Endodermal cell (in vitro differentiated cells): ENCODE results near the gene GRK6. TPM values are rescaled to one million over a fixed set of nuclear protein-coding genes. Genes with fewer than 3 reads are reported as not detected.
A peak's percentile ranks its signal among the peaks of the same experiment; 100 is the strongest.

ENCODE experiments used
- DNase-seq: peaks from one replicate; pipeline ENCODE4 v3.0.0-alpha.2; 2017
- H3K27ac ChIP-seq: 2 replicates; pipeline ENCODE4 v1.5.1; 2013; ENCODE audit warnings: mild to moderate bottlenecking, low read depth, low read length, moderate library complexity
- H3K27me3 ChIP-seq: 2 replicates; pipeline ENCODE4 v1.6.1; 2013; ENCODE audit warnings: mild to moderate bottlenecking, low read length, moderate library complexity; ENCODE audit not compliant: insufficient read depth, control insufficient read depth, poor library complexity, severe bottlenecking
- H3K36me3 ChIP-seq: 2 replicates; pipeline ENCODE4 v1.7.0; 2013; ENCODE audit warnings: mild to moderate bottlenecking, low read length, moderate library complexity; ENCODE audit not compliant: control insufficient read depth, insufficient read depth
- H3K4me1 ChIP-seq: one replicate; pipeline ENCODE4 v1.7.0; 2013; ENCODE audit warnings: low read length; ENCODE audit not compliant: control insufficient read depth, insufficient read depth
- H3K4me3 ChIP-seq: 2 replicates; pipeline ENCODE4 v1.5.1; 2013; ENCODE audit warnings: mild to moderate bottlenecking, low read length, moderate library complexity
- H3K9ac ChIP-seq: 2 replicates; pipeline ENCODE4 v1.6.1; 2013; ENCODE audit warnings: mild to moderate bottlenecking, low read length, moderate library complexity; ENCODE audit not compliant: poor library complexity, severe bottlenecking; ENCODE audit errors: extremely low read depth
- H3K9me3 ChIP-seq: 2 replicates; pipeline ENCODE4 v1.6.1; 2013; ENCODE audit warnings: mild to moderate bottlenecking, low read length, moderate library complexity; ENCODE audit not compliant: control insufficient read depth
- H3K27ac Mint-ChIP-seq: 2 replicates; pipeline ENCODE4 v1.8.0; 2020; ENCODE audit warnings: mixed read lengths
- H3K27me3 Mint-ChIP-seq: 2 replicates; pipeline ENCODE4 v1.8.0; 2021; ENCODE audit warnings: mild to moderate bottlenecking, mixed read lengths; ENCODE audit not compliant: insufficient read depth
- H3K36me3 Mint-ChIP-seq: 2 replicates; pipeline ENCODE4 v1.8.0; 2020; ENCODE audit warnings: low read depth, mixed read lengths
- H3K4me1 Mint-ChIP-seq: 2 replicates; pipeline ENCODE4 v1.8.0; 2020; ENCODE audit warnings: mixed read lengths
- H3K4me3 Mint-ChIP-seq: 2 replicates; pipeline ENCODE4 v1.8.0; 2020; ENCODE audit warnings: mild to moderate bottlenecking, moderate library complexity, mixed read lengths
- H3K9me3 Mint-ChIP-seq: 2 replicates; pipeline ENCODE4 v1.8.0; 2020; ENCODE audit warnings: mild to moderate bottlenecking, mixed read lengths
- WGBS, 2 experiments: methylation state at CpG; one replicate each; pipeline versions ENCODE4 v1.1.5 to v1.1.7; 2013; ENCODE audit warnings: missing lambda C conversion rate in 2 of 2, mixed read lengths in 1 of 2; ENCODE audit not compliant: insufficient coverage in 1 of 2, insufficient read length in 1 of 2; 5-methylcytosine and 5-hydroxymethylcytosine counted together
- total RNA-seq, 2 donors: library from RNA; stranded (reverse); fragmentation: NEBNext Ultra II Directional in 1 of 2; extraction: Animal tissue kit (Norgen Biotek cat#: 25700) in 1 of 2; gene quantifications; 2 replicates in 1 of 2; 3 replicates in 1 of 2; pipeline ENCODE4 v1.2.1, GENCODE V29; 2021
- TF ChIP-seq, protein P1 (sequence below): fragments of 200-600 bp; sonication (generic); conservative IDR thresholded peaks from 2 replicates; pipeline ENCODE4 v1.5.0; 2021; ENCODE audit warnings: antibody characterized with exemption, mild to moderate bottlenecking

The GRK6 gene
- total RNA-seq, 2 donors from 2014 or later, result 51.6 to 66.8 TPM

DNA sequence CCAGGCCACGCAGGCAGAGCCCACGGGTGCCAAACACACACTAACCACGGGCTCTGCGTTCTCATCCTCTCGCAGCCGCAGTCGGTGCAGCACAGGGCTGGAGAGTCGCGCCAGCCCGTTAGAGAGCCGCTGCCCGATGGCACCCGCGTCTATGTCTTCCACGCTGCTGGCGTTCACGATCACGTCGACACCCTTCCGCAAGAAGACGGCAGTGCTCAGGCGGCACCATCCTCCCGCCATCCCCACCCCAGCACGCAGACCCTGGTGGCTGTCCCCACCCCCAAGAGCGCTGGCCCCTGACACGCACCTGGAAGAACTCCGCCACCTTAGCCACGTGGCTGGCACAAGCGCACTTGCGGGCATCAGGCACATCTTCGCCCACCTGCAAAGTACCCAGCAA lies 41.0 kb downstream of the GRK6 start:
- TF ChIP-seq, protein P1, sequence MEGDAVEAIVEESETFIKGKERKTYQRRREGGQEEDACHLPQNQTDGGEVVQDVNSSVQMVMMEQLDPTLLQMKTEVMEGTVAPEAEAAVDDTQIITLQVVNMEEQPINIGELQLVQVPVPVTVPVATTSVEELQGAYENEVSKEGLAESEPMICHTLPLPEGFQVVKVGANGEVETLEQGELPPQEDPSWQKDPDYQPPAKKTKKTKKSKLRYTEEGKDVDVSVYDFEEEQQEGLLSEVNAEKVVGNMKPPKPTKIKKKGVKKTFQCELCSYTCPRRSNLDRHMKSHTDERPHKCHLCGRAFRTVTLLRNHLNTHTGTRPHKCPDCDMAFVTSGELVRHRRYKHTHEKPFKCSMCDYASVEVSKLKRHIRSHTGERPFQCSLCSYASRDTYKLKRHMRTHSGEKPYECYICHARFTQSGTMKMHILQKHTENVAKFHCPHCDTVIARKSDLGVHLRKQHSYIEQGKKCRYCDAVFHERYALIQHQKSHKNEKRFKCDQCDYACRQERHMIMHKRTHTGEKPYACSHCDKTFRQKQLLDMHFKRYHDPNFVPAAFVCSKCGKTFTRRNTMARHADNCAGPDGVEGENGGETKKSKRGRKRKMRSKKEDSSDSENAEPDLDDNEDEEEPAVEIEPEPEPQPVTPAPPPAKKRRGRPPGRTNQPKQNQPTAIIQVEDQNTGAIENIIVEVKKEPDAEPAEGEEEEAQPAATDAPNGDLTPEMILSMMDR, result no peak
- Histone ChIP-seq H3K4me3 (no peak overlapping the region), H3K9me3 (peaks cover 14% of the 10 kb centered on the region), H3K4me1 (peaks cover 24% of the 10 kb centered on the region), H3K36me3 (peaks cover 89% of the 10 kb centered on the region), H3K27me3 (no peaks in the 10 kb centered on the region), H3K27ac (no peak overlapping the region), H3K9ac (no peak overlapping the region)
- 95 to 96% methylated on average over 13 to 31 of the region's 31 CpGs for WGBS, 2 experiments
- Mint-ChIP-seq H3K4me1 (peaks cover 18% of the 10 kb centered on the region), H3K9me3 (peaks cover 10% of the 10 kb centered on the region), H3K27ac (no peak overlapping the region), H3K4me3 (no peak overlapping the region), H3K27me3 (no peaks in the 10 kb centered on the region), H3K36me3 (peaks cover 80% of the 10 kb centered on the region)
- no peak for DNase-seq

DNA sequence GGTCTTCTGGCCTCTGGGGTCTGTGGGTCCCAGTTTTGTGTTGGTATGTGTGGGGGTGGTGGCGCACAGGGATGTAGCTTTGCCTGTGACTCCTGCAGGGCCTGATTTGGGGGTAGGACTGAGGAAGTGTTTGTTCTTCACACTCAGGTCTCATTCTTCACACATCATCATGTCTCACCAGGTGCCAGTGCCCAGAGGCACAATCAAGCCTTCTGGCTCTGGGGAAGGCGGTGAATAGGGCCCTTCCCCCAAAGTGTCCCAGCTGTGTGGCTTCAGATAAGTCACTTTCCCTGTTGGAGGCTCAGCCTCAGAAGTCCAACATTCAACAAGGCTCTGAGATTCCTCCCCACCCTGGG lies 41.8 kb downstream of the GRK6 start:
- peaks cover 80% of the 10 kb centered on the region for H3K36me3 ChIP-seq
- peaks cover 24% of the 10 kb centered on the region for H3K4me1 ChIP-seq
- Mint-ChIP-seq H3K27me3 (no peaks in the 10 kb centered on the region), H3K27ac (peak overlapping the region; percentile 87), H3K4me3 (no peak overlapping the region), H3K4me1 (peaks cover 18% of the 10 kb centered on the region), H3K9me3 (peaks cover 10% of the 10 kb centered on the region), H3K36me3 (peaks cover 71% of the 10 kb centered on the region)
- peak overlapping the region; percentile 85 for H3K27ac ChIP-seq
- H3K4me3 ChIP-seq, result no peak overlapping the region
- no peak for DNase-seq
- TF ChIP-seq, protein P1, result no peak
- 89% methylated on average over 2 of the region's 2 CpGs; no CpG with 5 or more reads in 1 of the 2 experiments for WGBS, 2 experiments
- H3K9ac ChIP-seq, result no peak overlapping the region
- peaks cover 14% of the 10 kb centered on the region for H3K9me3 ChIP-seq
- no peaks in the 10 kb centered on the region for H3K27me3 ChIP-seq

DNA sequence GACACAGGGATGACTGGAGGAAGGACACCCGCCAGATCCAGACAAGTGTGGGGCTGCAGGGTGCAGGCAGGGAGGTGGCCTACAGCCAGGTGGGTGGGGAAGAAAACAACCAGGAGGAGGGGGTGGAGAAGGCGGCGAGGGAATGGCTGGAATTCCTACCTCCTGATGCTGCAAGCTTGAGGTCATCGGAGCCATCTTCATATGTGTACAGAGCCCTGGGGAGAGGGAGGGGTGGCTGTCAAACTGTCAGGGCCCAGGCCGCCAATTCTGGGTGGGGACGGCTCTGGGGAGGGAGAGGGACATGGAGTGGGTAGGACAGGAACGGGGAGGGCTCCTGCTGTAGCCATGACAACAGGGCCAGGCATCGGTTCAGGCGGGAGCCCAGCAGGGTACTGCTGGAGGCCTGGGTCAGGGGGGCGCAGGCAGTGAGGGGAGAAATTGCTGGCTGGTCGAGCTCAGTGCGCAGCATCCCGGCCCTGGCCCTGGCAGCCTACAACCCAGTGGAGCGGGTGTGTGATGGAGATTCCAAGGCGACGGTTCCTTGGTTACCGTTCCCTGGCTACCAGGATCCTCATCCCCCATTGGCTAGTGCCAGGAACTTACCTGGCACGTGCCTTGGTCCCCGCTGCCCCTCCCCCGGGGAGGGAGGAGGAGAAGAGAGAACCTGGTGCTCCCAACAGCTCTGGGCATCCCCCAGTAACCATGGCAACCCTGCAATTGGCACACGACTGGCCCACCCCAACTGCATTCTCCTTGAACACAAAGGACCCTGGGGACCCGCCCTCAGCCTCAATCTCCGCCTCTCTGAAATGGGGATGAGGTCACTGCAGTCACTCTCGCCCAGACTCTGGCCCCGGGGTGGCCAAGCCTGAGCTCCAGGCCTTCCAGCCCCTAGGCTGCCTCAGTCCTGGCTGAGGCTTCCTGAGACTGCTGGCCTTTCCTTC lies 42.5 kb downstream of the GRK6 start:
- Histone ChIP-seq H3K27me3 (no peaks in the 10 kb centered on the region), H3K9ac (peak overlapping the region; percentile 15), H3K4me1 (peaks cover 24% of the 10 kb centered on the region), H3K4me3 (no peak overlapping the region), H3K36me3 (peaks cover 74% of the 10 kb centered on the region), H3K27ac (peak overlapping the region; percentile 85), H3K9me3 (peaks cover 14% of the 10 kb centered on the region)
- WGBS, 2 experiments, result 70 to 77% methylated on average over 17 to 24 of the region's 25 CpGs
- no peaks in the 10 kb centered on the region for H3K27me3 Mint-ChIP-seq
- peak overlapping the region; percentile 87 for H3K27ac Mint-ChIP-seq
- peaks cover 66% of the 10 kb centered on the region for H3K36me3 Mint-ChIP-seq
- H3K4me3 Mint-ChIP-seq, result no peak overlapping the region
- H3K9me3 Mint-ChIP-seq, result peaks cover 10% of the 10 kb centered on the region
- TF ChIP-seq, protein P1, result no peak
- H3K4me1 Mint-ChIP-seq, result peaks cover 20% of the 10 kb centered on the region
- peak; percentile 91 for DNase-seq
